Measurements from ENCODE around the gene CXorf38. TPM values are rescaled to one million over a fixed set of nuclear protein-coding genes. Genes with fewer than 3 reads are reported as not detected.

CXorf38 gene
- total and polyA plus RNA-seq, 2 donors (not counting 1 experiment from before 2014, with no cell fraction given) = 26.4 to 28.1 TPM

GRCh38 chrX:40579900-40580536 lies 67.3 kb downstream of the CXorf38 start:
- no peaks in the 10 kb centered on the region for H3K27me3 ChIP-seq (replicated peaks in 1 of 4; ENCODE audit: control extremely low read depth in 1 of 4, control insufficient read depth in 3 of 4, insufficient read depth in 4 of 4, low read length in 3 of 4)
- CTCF ChIA-PET = interaction anchor here (1.7 kb wide), 1 partner anchor 71 kb away, joined by 6 read pairs; no protein-coding TSS in a partner anchor
- peak; percentile 46 for ATAC-seq (ENCODE audit: low read depth)
- WGBS (ENCODE audit: insufficient coverage) = 11% methylated on average over 6 of the region's 12 CpGs
- H3K9me3 ChIP-seq (ENCODE audit: control extremely low read depth in 1 of 3, control insufficient read depth in 2 of 3, insufficient read depth in 1 of 3, low read length in 2 of 3) = no peaks in the 10 kb centered on the region
- H3K4me3 ChIP-seq (ENCODE audit: control extremely low read depth in 1 of 5, extremely low read depth in 1 of 5, insufficient read depth in 1 of 5, low read depth in 2 of 5, low read length in 4 of 5) = peak overlapping the region; percentile 24 to 74 (median 68)
- H3K4me3 Mint-ChIP-seq = peak overlapping the region; percentile 93
- peak overlapping the region; percentile 67 for H2AFZ ChIP-seq (ENCODE audit: insufficient read depth, low read depth, low read length, poor library complexity, severe bottlenecking)
- H3K9me3 Mint-ChIP-seq (ENCODE audit: insufficient read depth) = no peaks in the 10 kb centered on the region
- H4K20me1 ChIP-seq (ENCODE audit: control insufficient read depth, insufficient read depth, low read length, poor library complexity, severe bottlenecking) = no peaks in the 10 kb centered on the region
- TF ChIP-seq CTCF (IDR thresholded peaks at IDR 0.05) = no peak
- TF ChIP-seq EZH2 (IDR thresholded peaks at IDR 0.05; ENCODE audit: borderline replicate concordance, insufficient read depth, low read depth, low read length, poor library complexity, severe bottlenecking) = no peak
- H3K4me2 ChIP-seq (replicated peaks; ENCODE audit: low read depth, low read length, poor library complexity, severe bottlenecking) = peak overlapping the region; percentile 58
- peak overlapping the region; percentile 86 to 94 for H3K27ac ChIP-seq (ENCODE audit: low read length in 2 of 2)
- H3K27ac Mint-ChIP-seq = peak overlapping the region; percentile 96
- peaks cover 25% of the 10 kb centered on the region for H3K4me1 Mint-ChIP-seq
- intact Hi-C loops (cut with micrococcal nuclease) = loop anchor here (1.0 kb wide), 1 partner anchor 67 kb away; the partner anchor contains the start of gene CXorf38
- POLR2A ChIA-PET = interaction anchor here (0.8 kb wide), 1 partner anchor 36 kb away, joined by 4 read pairs; no protein-coding TSS in a partner anchor
- peak overlapping the region; percentile 73 for H3K9ac ChIP-seq (ENCODE audit: low read length)
- no peaks in the 10 kb centered on the region for H3K27me3 Mint-ChIP-seq
- peaks cover 8 to 14% of the 10 kb centered on the region in 2 donors for H3K4me1 ChIP-seq (ENCODE audit: control insufficient read depth in 2 of 2, insufficient read depth in 2 of 2, low read length in 2 of 2)
- DNase-seq = no peak
- peaks cover 34% of the 10 kb centered on the region for H3K79me2 ChIP-seq (ENCODE audit: control insufficient read depth, insufficient read depth, low read length)
- no peaks in the 10 kb centered on the region for H3K36me3 ChIP-seq (replicated peaks in 1 of 2; ENCODE audit: control extremely low read depth in 1 of 2, control insufficient read depth in 1 of 2, extremely low read depth in 1 of 2, insufficient read depth in 2 of 2, low read length in 1 of 2)

GRCh38 chrX:40579141-40579540 lies 68.2 kb downstream of the CXorf38 start:
- ChIA-PET CTCF (no interaction called here), POLR2A (no interaction called here)
- Histone ChIP-seq H3K4me2 (replicated peaks; ENCODE audit: low read depth, low read length, poor library complexity, severe bottlenecking) (no peak overlapping the region), H2AFZ (ENCODE audit: insufficient read depth, low read depth, low read length, poor library complexity, severe bottlenecking) (no peak overlapping the region), H3K27ac (ENCODE audit: low read length in 2 of 2) (no peak overlapping the region), H3K4me3 (ENCODE audit: control extremely low read depth in 1 of 5, extremely low read depth in 1 of 5, insufficient read depth in 1 of 5, low read depth in 2 of 5, low read length in 4 of 5) (no peak overlapping the region), H3K79me2 (ENCODE audit: control insufficient read depth, insufficient read depth, low read length) (peaks cover 31% of the 10 kb centered on the region), H3K9me3 (ENCODE audit: control extremely low read depth in 1 of 3, control insufficient read depth in 2 of 3, insufficient read depth in 1 of 3, low read length in 2 of 3) (no peaks in the 10 kb centered on the region), H3K4me1 (ENCODE audit: control insufficient read depth in 2 of 2, insufficient read depth in 2 of 2, low read length in 2 of 2) (peaks cover 8 to 14% of the 10 kb centered on the region in 2 donors), H3K36me3 (replicated peaks in 1 of 2; ENCODE audit: control extremely low read depth in 1 of 2, control insufficient read depth in 1 of 2, extremely low read depth in 1 of 2, insufficient read depth in 2 of 2, low read length in 1 of 2) (no peaks in the 10 kb centered on the region), H4K20me1 (ENCODE audit: control insufficient read depth, insufficient read depth, low read length, poor library complexity, severe bottlenecking) (no peaks in the 10 kb centered on the region), H3K9ac (ENCODE audit: low read length) (no peak overlapping the region), H3K27me3 (replicated peaks in 1 of 4; ENCODE audit: control extremely low read depth in 1 of 4, control insufficient read depth in 3 of 4, insufficient read depth in 4 of 4, low read length in 3 of 4) (no peaks in the 10 kb centered on the region)
- H3K27ac Mint-ChIP-seq = no peak overlapping the region
- H3K9me3 Mint-ChIP-seq (ENCODE audit: insufficient read depth) = no peaks in the 10 kb centered on the region
- ATAC-seq (ENCODE audit: low read depth) (no peak), DNase-seq (no peak)
- no peak overlapping the region for H3K4me3 Mint-ChIP-seq
- H3K27me3 Mint-ChIP-seq = no peaks in the 10 kb centered on the region
- peaks cover 25% of the 10 kb centered on the region for H3K4me1 Mint-ChIP-seq
- no peak for TF ChIP-seq EZH2 (IDR thresholded peaks at IDR 0.05; ENCODE audit: borderline replicate concordance, insufficient read depth, low read depth, low read length, poor library complexity, severe bottlenecking)
- TF ChIP-seq CTCF (IDR thresholded peaks at IDR 0.05) = no peak
- no CpG with 5 or more reads among the region's 3 CpGs for WGBS (ENCODE audit: insufficient coverage)
- intact Hi-C loops (cut with micrococcal nuclease) = no loop called here

Data from B cell (primary cell).